GM23338 (cell line): ENCODE measurements around the gene SLC25A34. TPM values are rescaled to one million over a fixed set of nuclear protein-coding genes. Genes with fewer than 3 reads are reported as not detected.

Experiments used
- ATAC-seq: fragments of 200-7000 bp; cut with Tn5 transposase; 3 replicates; pipeline ENCODE4 v1.9.1; 2020
- DNase-seq: peaks from one replicate; pipeline ENCODE4 v3.0.0-alpha.2; 2015; ENCODE audit warnings: low spot score
- H2AFZ ChIP-seq: fragments of 200-600 bp; sonication (generic); 2 replicates; pipeline ENCODE4 v1.8.0; 2016; ENCODE audit warnings: antibody characterized with exemption, mild to moderate bottlenecking, moderate library complexity
- H3F3A ChIP-seq: fragments of 200-600 bp; sonication (generic); replicated peaks from 2 replicates; pipeline ENCODE4 v1.8.0; 2017; ENCODE audit warnings: antibody characterized with exemption, mixed run types, low read depth
- H3K27ac ChIP-seq: fragments of 200-600 bp; sonication (generic); 2 replicates; pipeline ENCODE4 v1.6.1; 2016; ENCODE audit warnings: low read depth
- H3K27me3 ChIP-seq: fragments of 200-600 bp; sonication (generic); 2 replicates; pipeline ENCODE4 v1.8.0; 2016; ENCODE audit warnings: mild to moderate bottlenecking, mixed run types, moderate library complexity; ENCODE audit not compliant: insufficient read depth
- H3K36me3 ChIP-seq: fragments of 200-600 bp; sonication (generic); 2 replicates; pipeline ENCODE4 v1.8.0; 2016; ENCODE audit warnings: mild to moderate bottlenecking; ENCODE audit not compliant: insufficient read depth
- H3K4me1 ChIP-seq: fragments of 200-600 bp; sonication (generic); 2 replicates; pipeline ENCODE4 v1.8.0; 2016; ENCODE audit warnings: mild to moderate bottlenecking, moderate library complexity; ENCODE audit not compliant: insufficient read depth
- H3K4me2 ChIP-seq: fragments of 200-600 bp; sonication (generic); 2 replicates; pipeline ENCODE4 v1.7.1; 2017; ENCODE audit warnings: mixed run types
- H3K4me3 ChIP-seq: fragments of 200-600 bp; sonication (generic); 2 replicates; pipeline ENCODE4 v1.6.1; 2016; ENCODE audit warnings: mixed run types
- H3K79me2 ChIP-seq: fragments of 200-600 bp; sonication (generic); replicated peaks from 2 replicates; pipeline ENCODE4 v1.8.0; 2017; ENCODE audit warnings: mild to moderate bottlenecking; ENCODE audit not compliant: insufficient read depth
- H3K9me2 ChIP-seq: fragments of 200-600 bp; sonication (generic); 2 replicates; pipeline ENCODE4 v1.8.0; 2017; ENCODE audit not compliant: insufficient read depth
- H4K20me1 ChIP-seq: fragments of 200-600 bp; sonication (generic); replicated peaks from 2 replicates; pipeline ENCODE4 v1.8.0; 2017; ENCODE audit warnings: mild to moderate bottlenecking; ENCODE audit not compliant: insufficient read depth
- H3K27ac Mint-ChIP-seq: 2 replicates; pipeline ENCODE4 v1.8.0; 2020; ENCODE audit warnings: inconsistent platforms, mild to moderate bottlenecking, moderate library complexity, mixed read lengths
- H3K27me3 Mint-ChIP-seq: 3 replicates; pipeline ENCODE4 v1.8.0; 2022; ENCODE audit warnings: low read depth, mild to moderate bottlenecking, moderate library complexity, mixed read lengths, inconsistent platforms; ENCODE audit not compliant: insufficient read depth, poor library complexity
- H3K36me3 Mint-ChIP-seq: 3 replicates; pipeline ENCODE4 v1.8.0; 2021; ENCODE audit warnings: low read depth, mild to moderate bottlenecking, inconsistent platforms, moderate library complexity, mixed read lengths
- H3K4me1 Mint-ChIP-seq: 3 replicates; pipeline ENCODE4 v1.8.0; 2020; ENCODE audit warnings: mild to moderate bottlenecking, inconsistent platforms, mixed read lengths
- H3K4me3 Mint-ChIP-seq: 3 replicates; pipeline ENCODE4 v1.8.0; 2021; ENCODE audit warnings: moderate library complexity, mild to moderate bottlenecking, inconsistent platforms, mixed read lengths
- H3K9me3 Mint-ChIP-seq: 3 replicates; pipeline ENCODE4 v1.8.0; 2020; ENCODE audit warnings: moderate library complexity, mild to moderate bottlenecking, inconsistent platforms, mixed read lengths
- CTCF ChIP-seq, 2 experiments: fragments of 200-600 bp in 1 of 2; sonication (generic) in 1 of 2; conservative IDR thresholded peaks; 2 replicates each; pipeline versions ENCODE4 v1.5.1 to v1.6.1; 2016 to 2017; ENCODE audit warnings: antibody characterized with exemption in 2 of 2, low read depth in 2 of 2, mild to moderate bottlenecking in 2 of 2, moderate library complexity in 1 of 2
- ETS1 ChIP-seq: IDR thresholded peaks from 2 replicates; pipeline ENCODE4 v1.6.1; 2016; ENCODE audit warnings: antibody characterized with exemption
- EZH2 ChIP-seq: fragments of 200-600 bp; sonication (generic); IDR thresholded peaks from one replicate; pipeline ENCODE4 v1.8.0; 2017; ENCODE audit warnings: antibody characterized with exemption, mild to moderate bottlenecking, low read depth; ENCODE audit not compliant: unreplicated experiment
- EZH2phosphoT487 ChIP-seq: fragments of 200-600 bp; sonication (generic); IDR thresholded peaks from one replicate; pipeline ENCODE4 v1.8.1; 2018; ENCODE audit warnings: antibody characterized with exemption; ENCODE audit not compliant: unreplicated experiment
- JUNB ChIP-seq: IDR thresholded peaks from one replicate; pipeline ENCODE4 v1.6.1; 2016; ENCODE audit warnings: antibody characterized with exemption; ENCODE audit not compliant: unreplicated experiment
- NANOG ChIP-seq: IDR thresholded peaks from 2 replicates; pipeline ENCODE4 v1.6.1; 2016; ENCODE audit warnings: antibody characterized with exemption, borderline replicate concordance
- POLR2AphosphoS5 ChIP-seq: IDR thresholded peaks from 2 replicates; pipeline ENCODE4 v1.6.1; 2016; ENCODE audit warnings: antibody characterized with exemption, low read depth
- REST ChIP-seq: IDR thresholded peaks from one replicate; pipeline ENCODE4 v1.6.1; 2018; ENCODE audit warnings: antibody characterized with exemption; ENCODE audit not compliant: unreplicated experiment
- STAT1 ChIP-seq: IDR thresholded peaks from one replicate; pipeline ENCODE4 v1.6.1; 2016; ENCODE audit warnings: antibody characterized with exemption; ENCODE audit not compliant: unreplicated experiment
- ZNF462 ChIP-seq: fragments of 250-450 bp; sonication (Bioruptor Pico); IDR thresholded peaks from 2 replicates; pipeline ENCODE4 v1.5.0; 2020; ENCODE audit warnings: mild to moderate bottlenecking, moderate library complexity
- polyA plus RNA-seq: library from polyadenylated mRNA; unstranded; fragments of >200 nt; fragmentation: Nextera tagmentation; extraction: Ambion mirVana; gene quantifications from 2 replicates; pipeline ENCODE4 v1.2.1, GENCODE V29; 2016
- total RNA-seq: library from RNA; depleted of rRNA; stranded (reverse); fragments of >200 nt; shearing (Covaris generic); gene quantifications from 2 replicates; pipeline ENCODE4 v1.2.3, GENCODE V29; 2014

The SLC25A34 gene
- total and polyA plus RNA-seq, 2 experiments from 2014 or later = 0.11 to 3.5 TPM

- TF ChIP-seq ETS1 (no peak), EZH2phosphoT487 (no peak)
Observed at GRCh38 chr1:15706751-15707150, 29.3 kb upstream of the SLC25A34 start (continued).

- H3K27me3 Mint-ChIP-seq = peaks cover 11% of the 10 kb centered on the region
- Histone ChIP-seq H3K36me3 (no peaks in the 10 kb centered on the region), H3K27ac (no peak overlapping the region), H3K27me3 (no peaks in the 10 kb centered on the region), H3K9me2 (no peaks in the 10 kb centered on the region), H3F3A (0 out of 2 replicates have a peak, but pooled peaks cover 8% of the 10 kb centered on the region), H4K20me1 (peaks cover 20% of the 10 kb centered on the region), H3K4me1 (0 out of 2 replicates have a peak, but pooled peaks cover 3% of the 10 kb centered on the region), H2AFZ (no peak overlapping the region), H3K4me2 (no peak overlapping the region), H3K79me2 (peaks cover 9% of the 10 kb centered on the region; the same call in 1 of the 2 replicates), H3K4me3 (no peak overlapping the region)
- H3K9me3 Mint-ChIP-seq = no peaks in the 10 kb centered on the region
- no peak for DNase-seq
- H3K27ac Mint-ChIP-seq = no peak overlapping the region
- H3K4me1 Mint-ChIP-seq = peaks cover 4% of the 10 kb centered on the region; the same call in 2 of the 3 replicates
- ATAC-seq = no peak
- H3K4me3 Mint-ChIP-seq = no peak overlapping the region
- peaks cover 2% of the 10 kb centered on the region; the same call in 2 of the 3 replicates for H3K36me3 Mint-ChIP-seq
- TF ChIP-seq NANOG = no peak
- no peak for TF ChIP-seq REST
- TF ChIP-seq JUNB = no peak
- no peak for TF ChIP-seq STAT1
- no peak for TF ChIP-seq CTCF (conservative IDR thresholded peaks at IDR 0.05; ENCODE audit: low read depth in 2 of 2)
- TF ChIP-seq POLR2AphosphoS5 = no peak
- TF ChIP-seq ZNF462 (CRISPR knock-in tag) = no peak
- TF ChIP-seq ETS1 = no peak
- no peak for TF ChIP-seq EZH2
Observed at GRCh38 chr1:15707239-15707925, 28.7 kb upstream of the SLC25A34 start.
